Activated CD8-positive, alpha-beta memory T cell treated with anti-CD3 and anti-CD28 coated beads, Interleukin-2, amount 50 U/mL, for 1 hour (primary cell): ENCODE measurements around the gene TUBB1.
"Not testable (repeated sequence)": the region's sequence is repeated elsewhere in the genome, so short reads cannot be mapped to it uniquely, and the experiment has no call there.

Experiments used
- DNase-seq: peaks from one replicate; pipeline ENCODE4 v3.0.0-alpha.2; 2020; ENCODE audit errors: extremely low read depth

Gene TUBB1

GRCh38 chr20:59006167-59006863, 12.9 kb upstream of the TUBB1 start:
- no peak for DNase-seq

GRCh38 chr20:59006864-59007664, 12.2 kb upstream of the TUBB1 start, which contains the start of gene CTSZ:
CTSZ (minus strand) TSS chr20:59007254; CDS start chr20:59007128, 126 bp downstream.
- DNase-seq: no peak

DNA sequence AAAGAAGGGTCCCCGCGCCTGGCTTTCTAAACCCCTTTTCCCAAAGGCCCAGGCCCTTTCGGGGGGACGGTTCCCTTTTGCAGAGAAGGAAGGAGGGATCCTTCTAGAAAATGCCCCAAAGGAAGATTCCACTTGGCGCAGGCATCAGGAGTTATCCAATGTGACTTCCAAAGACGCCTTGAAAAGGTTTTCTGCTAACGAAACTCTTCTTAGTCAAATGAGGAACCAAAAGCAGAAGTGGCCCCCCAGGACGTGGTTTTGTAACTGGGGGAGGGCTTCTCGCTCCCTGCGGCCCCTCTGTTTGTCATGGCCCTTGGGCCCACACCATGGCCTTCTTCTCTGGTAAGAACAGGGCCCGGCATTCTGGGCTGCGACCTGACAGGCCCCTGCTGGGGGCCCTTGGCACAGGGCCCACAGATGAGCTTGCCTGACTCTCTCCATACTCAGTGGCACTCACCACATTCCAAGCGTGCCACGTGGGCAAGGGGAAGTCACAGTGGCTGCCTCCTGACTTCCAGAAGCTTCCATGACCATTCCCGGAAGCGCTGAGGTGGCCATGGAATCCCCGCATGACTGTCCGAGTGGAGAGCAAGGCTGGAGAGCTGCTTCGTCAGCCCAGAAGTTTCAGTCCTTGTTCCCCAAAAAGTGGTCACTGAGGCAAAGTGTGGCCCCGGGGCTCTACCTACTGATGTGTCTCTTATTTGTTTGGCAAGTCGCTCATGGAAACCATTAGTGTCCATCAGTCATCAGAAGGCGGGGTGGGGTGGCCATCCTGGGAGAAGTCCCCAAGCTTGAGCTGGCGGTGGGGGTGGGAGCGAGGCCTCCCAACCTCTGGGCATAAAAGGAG, 11.3 kb upstream of the TUBB1 start:
- no peak for DNase-seq

DNA sequence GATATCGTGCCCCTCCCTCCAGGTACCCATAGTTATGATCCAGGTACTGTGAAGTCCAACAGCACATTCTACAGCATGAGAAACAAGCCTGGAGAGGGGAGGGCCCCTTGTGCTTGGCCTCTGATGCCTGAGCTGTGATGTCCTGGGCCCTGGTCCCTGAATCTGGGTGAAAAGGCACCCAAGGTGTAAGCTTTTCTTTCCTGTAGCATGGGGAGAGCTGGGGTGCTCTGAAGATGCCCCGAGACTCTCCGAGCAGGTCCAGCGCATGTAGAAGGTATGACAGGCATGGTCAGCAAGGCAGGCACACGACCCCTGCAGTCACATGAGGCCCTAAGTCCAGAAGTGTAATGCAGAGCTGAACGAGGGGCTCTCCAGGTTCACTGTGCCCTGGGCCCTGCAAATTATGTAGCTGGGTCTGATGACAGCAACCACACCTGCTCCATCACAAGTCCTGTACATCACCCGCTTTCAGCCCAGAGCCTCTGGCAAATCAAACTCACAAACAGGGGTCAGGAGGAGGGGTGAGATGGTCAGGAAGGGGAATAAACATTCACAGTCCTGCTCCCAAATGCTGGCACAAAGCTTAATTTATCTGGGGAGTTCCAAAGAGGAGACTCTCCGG, 10.4 kb upstream of the TUBB1 start:
- no peak for DNase-seq

GRCh38 chr20:59010321-59010994, 8.8 kb upstream of the TUBB1 start:
- DNase-seq: no peak

DNA sequence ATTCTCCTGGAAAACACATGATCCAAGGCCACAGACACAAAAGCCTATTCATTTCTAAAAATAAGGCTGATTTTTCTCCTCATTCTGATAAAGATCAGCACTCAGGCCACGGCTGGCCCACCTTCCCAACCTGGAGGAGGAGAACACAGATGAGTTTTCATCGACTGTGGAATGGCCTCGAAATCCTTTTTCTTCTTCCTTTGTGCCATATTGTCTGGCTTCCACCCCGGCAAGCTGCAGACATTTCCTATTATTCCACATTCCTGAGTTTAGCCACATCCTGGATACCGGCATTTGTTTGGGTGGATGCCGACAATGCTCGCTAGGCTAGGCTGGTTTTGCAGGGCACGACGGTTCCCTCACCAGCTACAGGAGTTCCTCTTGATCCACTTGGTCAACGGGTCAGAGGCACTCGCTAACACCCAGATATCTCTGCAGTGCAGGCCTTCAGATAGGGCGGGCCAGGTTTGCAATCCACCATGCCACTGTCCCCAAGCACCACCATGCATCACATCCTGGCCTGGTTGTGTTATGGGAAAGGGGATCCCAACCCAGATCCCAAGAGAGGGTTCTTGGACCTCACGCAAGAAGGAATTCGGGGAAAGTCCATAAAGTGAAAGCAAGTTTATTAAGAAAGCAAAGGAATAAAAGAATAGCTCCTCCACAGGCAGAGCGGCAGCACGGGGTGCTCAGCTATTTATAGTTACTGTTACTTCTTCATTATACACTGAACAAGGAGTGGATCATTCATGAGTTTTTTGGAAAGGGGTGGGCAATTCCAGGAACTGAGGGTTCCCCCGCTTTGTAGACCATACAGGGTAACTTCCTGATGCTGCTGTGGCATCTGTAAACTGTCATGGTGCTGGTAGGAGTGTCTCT, 8.0 kb upstream of the TUBB1 start:
- no peak for DNase-seq

- DNase-seq: not testable (repeated sequence)
Observed at GRCh38 chr20:59011874-59012157, 7.4 kb upstream of the TUBB1 start.

DNA sequence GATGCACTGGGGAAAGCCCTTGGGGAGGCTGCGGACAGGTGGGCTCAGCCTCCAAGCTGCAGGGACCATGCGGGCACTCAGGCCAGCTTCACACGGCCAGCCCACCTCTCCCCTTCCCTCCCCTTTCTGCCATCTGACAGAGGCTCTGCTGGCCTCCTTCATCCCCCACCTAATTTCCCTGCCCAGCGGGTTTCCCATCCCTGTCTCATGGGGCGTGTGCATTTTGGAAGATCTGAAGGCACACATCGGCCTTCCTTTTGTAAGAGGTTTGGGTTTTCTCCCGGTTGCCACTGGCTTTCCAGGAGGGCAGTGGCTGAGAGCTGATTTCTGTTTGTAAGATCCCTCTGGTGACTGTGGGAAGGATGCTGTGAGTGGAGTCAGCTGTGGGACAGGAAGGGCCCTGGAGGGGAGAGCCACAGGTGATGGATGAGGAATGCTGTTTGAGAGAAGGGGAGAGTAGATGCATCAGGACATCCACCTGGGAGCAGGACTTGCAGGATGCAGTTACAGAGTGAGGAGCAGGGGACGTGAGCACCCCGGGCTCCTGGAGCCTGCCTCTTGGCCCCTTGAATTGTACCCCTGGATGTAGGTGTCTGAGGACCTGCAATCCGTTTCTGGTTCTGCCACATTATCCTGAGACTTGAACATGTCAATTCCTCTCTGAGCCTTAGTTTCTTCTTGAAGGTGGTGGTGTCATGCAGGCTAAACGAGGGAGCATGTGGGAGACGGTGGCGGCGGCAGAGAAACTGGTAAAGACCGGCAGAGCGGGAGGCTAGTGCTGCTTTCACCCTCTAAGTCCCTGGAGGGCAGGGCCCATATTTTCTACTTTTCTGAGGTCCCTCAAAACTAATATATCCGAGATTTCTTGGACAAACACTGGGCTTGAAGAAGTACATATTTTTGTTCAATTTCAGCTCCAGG, 5.9 kb upstream of the TUBB1 start:
- no peak for DNase-seq

DNA sequence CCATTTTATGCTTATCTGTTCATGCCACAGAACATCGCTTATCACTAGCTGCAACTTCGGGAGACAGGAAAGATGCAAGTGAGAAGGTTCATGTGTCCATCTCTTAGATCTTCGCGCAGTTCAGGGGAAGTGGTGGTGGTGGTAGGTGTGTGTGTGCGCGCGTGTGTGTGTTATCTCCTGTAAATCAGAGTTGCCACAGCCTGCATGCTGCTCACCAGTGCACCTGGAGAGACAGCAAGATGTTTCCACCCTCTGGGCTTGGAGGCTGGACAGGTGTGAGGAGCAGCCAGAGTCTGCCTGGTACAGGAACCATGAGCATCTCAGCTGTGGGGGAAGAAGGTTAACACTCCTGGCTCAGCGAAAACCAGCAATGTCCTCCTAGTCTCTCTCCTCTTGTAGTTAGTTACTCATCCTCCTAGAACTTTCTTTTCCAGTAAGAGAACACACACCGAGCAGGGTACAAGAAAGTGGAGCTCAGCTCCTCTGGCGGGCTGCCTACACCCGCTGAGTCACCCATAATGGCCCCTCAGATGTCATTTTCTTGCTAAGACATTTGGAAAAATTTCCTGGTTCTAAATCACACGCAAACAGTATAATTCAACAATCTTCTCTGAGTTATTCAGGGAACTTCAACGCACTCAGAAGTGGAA, 5.1 kb upstream of the TUBB1 start:
- DNase-seq: no peak

DNA sequence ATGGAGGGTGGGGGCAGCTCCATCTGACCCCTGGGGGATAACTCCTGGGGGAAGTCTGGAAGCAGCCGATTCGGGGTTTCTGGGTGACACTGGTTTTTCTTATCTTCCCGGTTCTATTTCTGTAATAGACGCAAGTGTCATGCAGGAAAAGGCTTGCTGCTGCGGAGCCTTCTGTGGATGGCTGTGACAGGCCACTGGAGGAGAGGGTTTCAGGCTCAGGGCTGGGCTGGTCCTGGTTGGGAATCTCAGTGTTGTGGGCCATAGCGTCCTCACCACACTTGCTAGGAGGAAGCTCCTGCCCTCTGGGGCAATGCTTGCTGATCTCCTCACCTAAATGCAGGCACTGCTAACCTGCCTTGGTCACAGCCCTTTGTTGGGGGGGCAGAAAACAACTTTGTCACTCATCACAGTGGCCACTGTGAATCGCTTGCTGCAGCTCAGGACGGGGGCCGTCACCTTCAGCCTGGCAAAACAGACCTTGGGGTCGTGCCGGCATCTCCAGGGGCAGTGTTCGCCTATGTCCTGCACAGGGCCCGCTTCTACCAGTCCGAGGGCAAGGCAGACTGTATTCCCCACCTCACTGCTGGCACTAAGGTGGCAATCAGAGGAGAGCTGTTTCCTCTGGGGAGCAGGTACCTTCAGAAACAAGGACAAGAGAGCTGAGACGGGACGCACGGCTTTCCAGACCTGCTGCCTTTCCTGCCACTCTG, 4.4 kb upstream of the TUBB1 start:
- DNase-seq: no peak

DNA sequence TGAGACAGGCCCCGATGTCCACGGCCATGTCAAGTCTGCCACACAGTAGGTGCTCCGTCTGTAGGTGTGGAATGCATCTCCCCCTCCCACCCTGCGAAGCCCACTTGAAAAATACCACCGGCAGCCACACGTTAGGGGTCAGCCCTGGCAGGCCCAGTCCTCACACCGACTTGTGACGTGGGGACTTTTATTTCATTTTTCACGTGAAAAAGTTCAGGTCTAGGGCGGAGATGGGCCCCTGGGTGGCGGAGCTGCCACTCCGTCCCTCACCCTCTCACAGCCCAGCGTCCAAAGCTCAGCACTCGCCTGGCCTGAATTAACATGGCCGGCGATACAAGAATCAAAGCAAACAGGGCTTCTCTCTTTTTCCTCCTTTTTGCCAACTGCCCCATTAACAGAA, 3.8 kb upstream of the TUBB1 start:
- DNase-seq: no peak

GRCh38 chr20:59015812-59016711, 3.2 kb upstream of the TUBB1 start:
- no peak for DNase-seq

DNA sequence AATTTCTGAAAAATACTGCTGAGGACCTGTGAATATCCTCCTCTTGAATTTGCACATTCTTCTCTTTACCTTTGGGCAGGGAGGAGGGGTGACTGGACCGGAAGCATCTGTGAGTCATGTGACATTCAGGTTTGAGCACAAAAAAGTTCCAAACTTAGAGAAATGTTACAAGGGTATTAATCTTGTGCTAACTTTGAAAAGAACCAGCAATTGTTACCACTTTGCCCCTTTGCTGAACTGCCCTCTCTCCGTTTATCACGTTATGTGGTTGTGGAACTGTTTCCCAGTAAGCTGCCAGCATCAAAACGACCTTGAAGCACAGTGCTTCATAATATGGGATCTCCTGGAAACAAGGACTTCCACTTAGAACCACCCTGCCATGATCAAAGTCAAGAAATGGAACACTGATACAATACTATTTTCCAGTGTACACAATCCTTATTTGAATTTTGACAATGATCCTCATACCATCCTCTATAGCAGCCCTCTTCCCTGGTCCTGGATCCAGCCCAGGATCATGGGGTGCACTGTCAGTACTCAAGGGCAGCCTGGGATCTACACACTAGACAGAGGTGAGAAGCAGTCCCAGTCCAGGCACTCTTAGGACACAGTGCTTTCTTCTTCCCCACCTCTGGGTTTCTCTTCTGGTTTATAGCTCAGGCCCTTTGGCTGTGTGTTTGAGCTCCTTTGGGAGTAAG, 2.3 kb upstream of the TUBB1 start:
- no peak for DNase-seq

- no peak for DNase-seq
Observed at GRCh38 chr20:59017493-59018231, 1.6 kb upstream of the TUBB1 start.

DNA sequence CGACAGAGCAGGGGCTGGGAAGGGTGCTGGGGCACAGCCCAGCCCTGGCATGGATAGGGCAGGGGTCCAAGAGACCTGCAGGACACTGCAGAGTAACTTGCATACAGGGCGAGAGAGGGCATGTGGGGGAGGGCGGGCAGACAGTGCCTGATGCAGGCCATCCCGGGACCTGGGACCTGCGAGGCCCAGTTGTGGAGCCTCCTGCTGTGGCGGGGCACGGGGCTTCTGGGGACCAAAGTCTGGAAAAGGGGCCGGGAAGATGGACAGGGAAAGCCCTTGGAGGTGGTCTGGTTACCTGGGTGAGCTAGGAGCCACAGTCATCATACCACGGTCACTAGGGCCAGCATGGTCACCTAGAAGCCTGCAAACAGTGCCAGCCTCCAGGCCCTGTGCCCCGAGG, 412 bp upstream of the TUBB1 start:
- DNase-seq: no peak
